ENCODE measurements around the gene JMJD6. TPM values are rescaled to one million over a fixed set of nuclear protein-coding genes. Genes with fewer than 3 reads are reported as not detected.

Gene JMJD6
- total RNA-seq, 2 donors from 2014 or later = 38.6 to 41.6 TPM

DNA sequence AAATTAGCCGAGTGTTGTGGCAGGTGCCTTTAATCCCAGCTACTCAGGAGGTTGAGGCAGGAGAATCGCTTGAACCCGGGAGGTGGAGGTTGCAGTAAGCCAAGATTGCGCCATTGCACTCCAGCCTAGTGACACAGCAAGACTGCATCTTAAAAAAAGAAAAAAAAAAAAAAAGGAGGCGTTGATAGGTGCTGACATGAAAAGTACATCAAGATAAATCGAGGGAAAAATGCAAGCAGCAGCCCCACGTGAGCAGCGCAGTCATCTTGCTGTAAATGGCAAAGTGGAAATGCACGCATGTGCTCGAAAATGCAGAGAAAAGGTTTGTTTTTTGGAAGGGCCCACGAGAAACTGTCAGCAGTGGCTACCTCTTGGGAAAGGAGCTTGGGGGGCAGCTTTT is 36.5 kb downstream of the JMJD6 start:
- Histone ChIP-seq H3K4me1 (no peaks in the 10 kb centered on the region), H3K27ac (no peak overlapping the region), H3K36me3 (no peaks in the 10 kb centered on the region), H3K9me3 (no peaks in the 10 kb centered on the region), H3K4me3 (no peak overlapping the region), H3K27me3 (no peaks in the 10 kb centered on the region), H3K9ac (ENCODE audit: low read depth in 2 of 2, low read length in 2 of 2) (no peak overlapping the region)
- TF ChIP-seq, protein P1, sequence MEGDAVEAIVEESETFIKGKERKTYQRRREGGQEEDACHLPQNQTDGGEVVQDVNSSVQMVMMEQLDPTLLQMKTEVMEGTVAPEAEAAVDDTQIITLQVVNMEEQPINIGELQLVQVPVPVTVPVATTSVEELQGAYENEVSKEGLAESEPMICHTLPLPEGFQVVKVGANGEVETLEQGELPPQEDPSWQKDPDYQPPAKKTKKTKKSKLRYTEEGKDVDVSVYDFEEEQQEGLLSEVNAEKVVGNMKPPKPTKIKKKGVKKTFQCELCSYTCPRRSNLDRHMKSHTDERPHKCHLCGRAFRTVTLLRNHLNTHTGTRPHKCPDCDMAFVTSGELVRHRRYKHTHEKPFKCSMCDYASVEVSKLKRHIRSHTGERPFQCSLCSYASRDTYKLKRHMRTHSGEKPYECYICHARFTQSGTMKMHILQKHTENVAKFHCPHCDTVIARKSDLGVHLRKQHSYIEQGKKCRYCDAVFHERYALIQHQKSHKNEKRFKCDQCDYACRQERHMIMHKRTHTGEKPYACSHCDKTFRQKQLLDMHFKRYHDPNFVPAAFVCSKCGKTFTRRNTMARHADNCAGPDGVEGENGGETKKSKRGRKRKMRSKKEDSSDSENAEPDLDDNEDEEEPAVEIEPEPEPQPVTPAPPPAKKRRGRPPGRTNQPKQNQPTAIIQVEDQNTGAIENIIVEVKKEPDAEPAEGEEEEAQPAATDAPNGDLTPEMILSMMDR (IDR thresholded peaks at IDR 0.05) = no peak
- no peak for DNase-seq
- intact Hi-C loops (cut with DNase I) = loop anchor here (10.0 kb wide), 2 partner anchors 135 to 165 kb away; no protein-coding TSS in a partner anchor

DNA sequence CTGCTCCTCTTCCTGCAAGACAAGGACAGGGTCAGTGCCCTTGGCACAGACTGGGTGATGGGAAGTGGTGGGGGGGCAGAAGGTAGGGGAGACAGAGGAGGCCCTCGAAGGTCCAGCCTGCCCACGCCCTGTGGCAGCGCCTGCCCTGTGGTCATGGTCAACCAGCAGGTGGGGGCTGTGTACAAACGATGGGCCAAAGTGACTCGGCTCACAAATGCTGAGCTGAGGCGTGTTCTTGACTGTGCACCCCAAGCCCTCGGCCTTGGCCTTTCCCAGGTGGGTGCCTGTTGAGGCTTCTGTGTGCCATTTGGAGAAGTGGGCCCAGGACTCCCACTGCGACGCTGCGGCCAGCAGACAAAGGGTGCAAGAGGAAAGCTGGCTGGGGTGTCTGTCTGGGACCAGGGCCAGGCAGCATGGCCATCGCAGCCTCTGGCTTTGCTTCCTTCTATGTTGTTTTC is 38.2 kb downstream of the JMJD6 start:
- no peaks in the 10 kb centered on the region for H3K27me3 ChIP-seq
- H3K4me3 ChIP-seq = no peak overlapping the region
- no peaks in the 10 kb centered on the region for H3K9me3 ChIP-seq
- no peaks in the 10 kb centered on the region for H3K4me1 ChIP-seq
- no peak for DNase-seq
- intact Hi-C loops (cut with DNase I) = loop anchor here (10.0 kb wide), 2 partner anchors 133 to 163 kb away; no protein-coding TSS in a partner anchor
- H3K27ac ChIP-seq = peak overlapping the region; percentile 50
- peak overlapping the region in 1 of 2 donors; percentile 24 for H3K9ac ChIP-seq (ENCODE audit: low read depth in 2 of 2, low read length in 2 of 2)
- TF ChIP-seq, protein P1 (IDR thresholded peaks at IDR 0.05) = no peak
- H3K36me3 ChIP-seq = no peaks in the 10 kb centered on the region

DNA sequence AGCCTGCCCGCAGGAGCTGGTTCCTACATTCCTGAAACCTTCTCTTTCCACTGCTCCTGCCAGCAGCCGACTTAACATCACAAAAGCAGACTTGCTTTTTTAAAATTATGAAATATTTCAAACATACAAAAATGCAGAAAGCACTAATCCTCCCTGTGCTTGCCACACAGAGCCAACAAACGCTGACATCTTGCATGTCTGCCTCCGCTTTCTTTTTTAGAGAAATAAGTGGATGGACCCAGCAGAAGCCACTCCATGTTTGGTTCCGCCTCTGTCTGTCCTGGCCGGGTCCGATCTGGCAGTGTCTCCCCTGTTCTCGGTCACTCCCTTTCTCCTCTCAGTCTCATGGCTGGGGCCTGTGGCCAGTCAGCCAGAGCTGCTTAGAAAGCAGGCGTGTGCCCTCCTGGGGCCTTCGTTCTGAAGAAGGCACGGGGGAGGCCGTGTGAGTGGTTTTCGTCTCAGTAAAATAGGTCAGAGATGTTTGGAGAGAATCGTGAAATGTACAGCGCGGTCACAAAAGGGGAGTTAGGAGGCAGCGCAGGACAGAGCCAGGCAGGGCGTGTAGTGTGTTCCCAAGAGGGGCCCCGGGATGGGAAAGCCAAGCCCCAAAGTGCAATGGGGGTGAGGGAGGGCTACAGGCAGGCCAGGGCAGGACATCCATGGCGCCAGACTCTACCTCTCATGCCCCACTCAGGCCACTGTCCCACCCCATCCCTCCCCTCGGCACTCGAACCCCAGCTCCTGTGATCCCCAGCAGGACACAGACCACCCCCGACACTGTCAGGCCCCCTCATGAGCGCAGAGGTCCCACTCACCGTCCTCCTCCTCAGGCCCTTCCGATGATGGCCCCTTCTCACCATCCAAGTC is 38.9 kb downstream of the JMJD6 start:
- Histone ChIP-seq H3K9ac (ENCODE audit: low read depth in 2 of 2, low read length in 2 of 2) (peak overlapping the region in 1 of 2 donors; percentile 24), H3K4me3 (no peak overlapping the region), H3K4me1 (no peaks in the 10 kb centered on the region), H3K27me3 (no peaks in the 10 kb centered on the region), H3K36me3 (no peaks in the 10 kb centered on the region), H3K9me3 (no peaks in the 10 kb centered on the region), H3K27ac (peak overlapping the region; percentile 50)
- DNase-seq = no peak
- intact Hi-C loops (cut with DNase I) = loop anchor here (10.0 kb wide), 2 partner anchors 133 to 163 kb away; no protein-coding TSS in a partner anchor
- TF ChIP-seq, protein P1 (IDR thresholded peaks at IDR 0.05) = no peak

DNA sequence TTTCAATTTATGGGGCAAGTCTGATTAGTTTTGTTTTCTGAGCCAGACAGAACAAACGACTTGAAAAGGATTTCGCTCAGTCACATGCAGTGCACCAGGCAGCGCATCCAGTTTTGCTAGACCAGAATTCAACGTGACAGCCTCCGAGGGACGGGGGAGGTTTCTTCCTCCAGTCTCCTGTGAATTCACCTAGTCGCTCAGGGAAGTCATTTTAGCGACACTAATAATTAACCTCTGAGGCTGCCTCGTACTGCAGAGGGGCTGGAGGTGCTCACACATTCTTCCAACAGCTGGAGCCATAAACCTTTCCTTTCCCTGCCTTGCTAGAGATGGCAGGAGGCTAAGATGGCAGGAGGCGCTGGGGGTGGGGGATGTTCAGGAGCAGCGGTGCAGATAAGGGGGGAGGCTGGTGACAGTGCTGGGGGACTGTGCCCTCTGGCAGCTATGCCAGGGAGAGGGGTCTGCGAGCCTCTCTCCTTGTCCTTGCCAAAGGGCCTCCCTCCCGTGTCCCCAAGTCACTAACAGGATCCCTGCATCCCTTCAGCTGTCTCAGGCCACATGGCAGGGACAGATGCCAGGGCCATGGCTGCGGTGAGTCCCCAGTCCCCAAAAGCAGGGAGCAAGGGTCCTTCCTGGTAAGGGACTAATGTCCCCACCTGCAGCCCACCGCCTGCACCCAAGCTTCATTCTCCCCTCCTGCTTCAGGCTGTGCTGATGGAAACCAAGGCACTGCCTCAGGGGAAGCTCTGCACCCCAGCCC is 39.7 kb downstream of the JMJD6 start:
- Histone ChIP-seq H3K4me1 (no peaks in the 10 kb centered on the region), H3K27ac (no peak overlapping the region), H3K9me3 (no peaks in the 10 kb centered on the region), H3K27me3 (no peaks in the 10 kb centered on the region), H3K36me3 (no peaks in the 10 kb centered on the region), H3K4me3 (no peak overlapping the region), H3K9ac (ENCODE audit: low read depth in 2 of 2, low read length in 2 of 2) (no peak overlapping the region)
- no peak for DNase-seq
- TF ChIP-seq, protein P1 (IDR thresholded peaks at IDR 0.05) = no peak
- intact Hi-C loops (cut with DNase I) = loop anchor here (10.0 kb wide), 2 partner anchors 132 to 162 kb away; no protein-coding TSS in a partner anchor

DNA sequence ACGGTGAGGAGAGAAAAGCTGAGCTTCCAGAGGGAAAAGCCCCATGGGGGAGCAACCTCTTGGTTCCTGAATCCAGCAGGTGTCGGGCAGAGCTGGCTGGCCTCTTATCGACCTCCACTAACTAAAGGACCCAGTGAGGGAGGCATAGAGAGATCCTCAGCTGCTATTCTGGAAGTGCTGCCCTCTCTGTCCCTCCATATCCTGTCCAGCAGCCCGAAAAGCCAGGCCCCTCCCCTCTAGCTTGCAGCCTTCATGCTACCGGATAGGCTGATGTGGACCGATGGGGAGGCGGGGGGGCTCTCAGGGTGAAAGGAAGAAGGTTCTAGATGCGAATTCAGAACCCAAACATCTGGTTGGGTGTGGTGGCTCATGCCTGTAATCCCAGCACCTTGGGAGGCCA is 40.6 kb downstream of the JMJD6 start:
- H3K9ac ChIP-seq (ENCODE audit: low read depth in 2 of 2, low read length in 2 of 2) = no peak overlapping the region
- TF ChIP-seq, protein P1 (IDR thresholded peaks at IDR 0.05) = no peak

More for the DNA sequence above, 40.6 kb downstream of the JMJD6 start:
- H3K27me3 ChIP-seq = no peaks in the 10 kb centered on the region
- no peaks in the 10 kb centered on the region for H3K36me3 ChIP-seq
- no peaks in the 10 kb centered on the region for H3K9me3 ChIP-seq
- peaks cover 3% of the 10 kb centered on the region for H3K4me1 ChIP-seq
- no peak overlapping the region for H3K27ac ChIP-seq
- DNase-seq = no peak
- intact Hi-C loops (cut with DNase I) = loop anchor here (10.0 kb wide), 2 partner anchors 131 to 161 kb away; no protein-coding TSS in a partner anchor
- no peak overlapping the region for H3K4me3 ChIP-seq

All from colonic mucosa (tissue), 4 donors.